PFSK-1 (cell line): ENCODE measurements around the gene GGN.

Experiments
- FOXP2 ChIP-seq: optimal IDR thresholded peaks from 2 replicates; pipeline ENCODE3; 2011; ENCODE audit warnings: borderline replicate concordance, control low read depth, inconsistent platforms; ENCODE audit not compliant: insufficient read depth; ENCODE audit errors: extremely low read length, extremely low read depth
- POLR2AphosphoS5 ChIP-seq: IDR thresholded peaks from 2 replicates; pipeline ENCODE4 v1.6.1; 2012; ENCODE audit warnings: low read depth, mild to moderate bottlenecking, control low read depth, low read length, moderate library complexity
- REST ChIP-seq, 2 experiments: IDR thresholded peaks; 2 replicates each; pipeline versions ENCODE4 v1.6.1 to v1.8.0; 2011 to 2012; ENCODE audit warnings: low read depth in 2 of 2, low read length in 2 of 2, control low read depth in 1 of 2, inconsistent platforms in 1 of 2, mild to moderate bottlenecking in 1 of 2, moderate library complexity in 1 of 2; ENCODE audit not compliant: insufficient read depth in 1 of 2
- SIN3A ChIP-seq: IDR thresholded peaks from 2 replicates; pipeline ENCODE4 v1.6.1; 2012; ENCODE audit warnings: mild to moderate bottlenecking, low read length, moderate library complexity, borderline replicate concordance; ENCODE audit not compliant: insufficient read depth
- TAF1 ChIP-seq: IDR thresholded peaks from 2 replicates; pipeline ENCODE4 v1.6.1; 2012; ENCODE audit warnings: low read length, control low read depth, borderline replicate concordance; ENCODE audit not compliant: insufficient read depth

- TF ChIP-seq TAF1 (no peak), POLR2AphosphoS5 (no peak), REST (IDR thresholded peaks at IDR 0.05; ENCODE audit: insufficient read depth in 1 of 2, low read depth in 2 of 2, low read length in 2 of 2) (no peak), SIN3A (no peak), FOXP2 (no peak)
Observed at GRCh38 chr19:38434549-38435051, 46.8 kb upstream of the GGN start.
